Activated naive CD4-positive, alpha-beta T cell (primary cell): ENCODE data around the gene TMTC2.

Experiments used
- DNase-seq, 4 experiments: peaks; one replicate each; lab custom pipeline; 2025; lab: John Stamatoyannopoulos, UW

Gene TMTC2

DNA sequence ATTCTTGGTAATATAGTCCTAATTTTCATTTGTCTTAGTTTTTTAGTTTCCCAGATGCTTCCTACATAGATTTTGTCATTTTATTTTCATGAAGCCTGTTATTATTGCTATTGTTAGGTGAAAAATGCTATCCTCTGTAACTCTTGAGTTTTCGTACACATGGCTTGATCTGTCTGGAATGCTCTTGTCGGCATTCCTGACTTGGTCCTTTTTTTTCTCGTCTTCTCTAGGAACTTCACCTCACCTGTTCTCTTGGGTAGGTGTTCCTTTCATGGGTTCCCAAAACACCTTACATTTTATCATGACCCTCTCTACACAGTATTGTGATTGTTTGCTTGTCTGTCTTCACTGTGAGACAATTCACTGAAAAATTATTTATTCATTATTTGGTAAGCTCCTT is 267.4 kb downstream of the TMTC2 start:
- DNase-seq, result no peak

DNA sequence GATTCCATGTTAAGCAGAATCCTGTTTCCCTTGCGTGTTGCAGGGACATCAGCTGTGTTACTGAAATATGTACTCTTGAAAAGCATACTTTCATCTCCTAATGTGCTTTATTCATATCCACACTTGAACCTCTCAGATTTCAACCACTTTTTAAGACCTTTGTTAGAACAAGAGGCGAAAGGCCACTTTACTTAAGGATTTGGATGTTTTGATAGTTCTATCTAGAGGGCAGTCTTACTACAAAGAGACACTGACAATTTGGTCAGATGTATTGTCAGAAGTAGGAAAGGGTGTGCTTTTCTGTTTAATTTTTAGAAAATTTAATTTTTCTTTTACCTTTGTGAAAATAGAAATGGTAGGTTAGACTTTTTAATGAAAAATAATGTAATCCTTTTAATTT is 267.9 kb downstream of the TMTC2 start:
- no peak for DNase-seq

DNA sequence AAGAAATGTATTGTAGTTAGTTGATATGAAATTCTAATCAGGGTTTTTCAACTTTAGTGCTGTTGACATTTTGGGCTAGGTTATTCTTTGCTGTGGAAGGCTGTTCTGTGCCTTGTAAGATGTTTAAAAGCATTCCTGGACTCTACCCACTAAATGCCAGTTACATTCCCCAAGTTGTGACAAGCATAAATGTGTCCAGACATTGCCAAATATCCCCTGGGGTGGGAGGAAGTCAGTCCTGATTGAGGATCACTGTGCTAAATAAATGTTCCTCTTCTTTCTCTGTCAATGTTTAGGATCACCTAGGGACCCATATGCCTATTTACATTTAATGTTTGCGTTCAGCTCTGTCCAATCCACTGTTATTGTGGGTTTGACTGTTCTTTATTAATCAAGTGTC is 268.3 kb downstream of the TMTC2 start:
- no peak for DNase-seq

DNA sequence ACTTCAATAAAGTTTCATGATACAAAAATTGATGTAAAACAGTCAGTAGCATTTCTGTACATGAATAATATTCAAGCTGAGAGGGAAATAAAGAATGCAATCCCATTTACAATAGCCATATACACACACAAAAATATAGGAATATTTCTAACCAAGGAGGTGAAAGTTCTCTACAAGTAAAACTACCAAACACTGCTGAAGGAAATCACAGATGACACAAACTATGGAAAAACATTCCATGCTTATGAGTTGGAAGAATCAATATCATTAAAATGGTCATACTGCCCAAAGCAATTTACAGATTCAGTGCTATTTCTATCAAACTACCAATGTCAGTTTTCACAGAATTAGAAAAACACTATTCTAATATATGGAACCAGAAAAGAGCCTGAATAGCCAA is 272.3 kb downstream of the TMTC2 start:
- DNase-seq, result no peak

DNA sequence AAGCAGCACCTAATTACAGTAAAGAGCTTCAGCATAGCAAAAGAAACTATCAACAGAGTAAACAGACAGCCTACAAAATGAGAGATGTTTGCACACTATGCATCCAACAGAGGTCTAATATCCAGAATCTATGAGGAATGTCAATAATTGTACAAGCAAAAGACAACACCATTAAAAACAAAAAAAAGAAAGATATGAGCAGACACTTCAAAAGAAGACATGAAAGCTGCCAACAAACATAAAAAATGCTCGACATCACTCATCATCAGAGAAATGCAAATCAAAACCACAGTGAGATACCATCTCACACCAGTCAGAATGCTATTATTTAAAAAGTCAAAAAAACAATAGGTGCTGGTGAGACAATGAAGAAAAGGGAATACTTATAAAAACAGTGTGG is 273.1 kb downstream of the TMTC2 start:
- no peak for DNase-seq

DNA sequence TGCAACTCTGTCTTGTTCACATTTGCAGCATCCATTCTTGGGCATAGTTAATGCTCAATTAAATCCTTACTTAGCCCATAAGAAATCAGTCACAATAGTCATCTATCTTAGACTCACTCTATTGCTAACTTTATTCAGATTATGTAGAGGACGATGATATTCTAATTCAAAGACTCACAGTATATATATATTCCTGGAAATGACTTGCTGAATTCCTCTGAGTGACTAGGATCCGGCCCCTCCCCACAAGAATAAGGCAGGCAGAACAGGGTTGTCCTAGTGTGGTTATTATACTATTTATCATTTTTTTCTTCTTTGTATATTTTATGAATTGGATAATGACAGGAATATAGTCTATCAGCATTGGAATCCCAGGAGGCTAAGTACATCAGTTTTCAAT is 275.1 kb downstream of the TMTC2 start:
- DNase-seq, result no peak

DNA sequence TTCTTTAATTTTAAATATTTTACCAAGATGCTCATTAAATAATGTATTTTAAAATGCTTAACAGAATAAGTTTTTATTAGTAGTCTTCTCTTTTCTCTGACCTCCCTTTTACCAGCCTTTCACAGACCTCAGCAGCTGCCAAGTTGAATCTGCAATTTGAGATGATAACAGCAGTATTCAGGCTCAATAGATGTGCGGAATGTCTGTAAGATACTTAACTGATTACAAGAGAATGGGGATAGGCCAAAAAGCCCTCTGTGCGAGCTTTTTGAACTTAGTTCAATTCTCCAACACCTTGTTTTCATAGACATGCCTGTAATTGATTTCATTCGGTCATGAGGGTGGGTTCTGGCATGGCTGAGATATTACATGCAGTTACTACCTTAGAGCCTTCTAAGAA is 277.2 kb downstream of the TMTC2 start:
- DNase-seq, result no peak

DNA sequence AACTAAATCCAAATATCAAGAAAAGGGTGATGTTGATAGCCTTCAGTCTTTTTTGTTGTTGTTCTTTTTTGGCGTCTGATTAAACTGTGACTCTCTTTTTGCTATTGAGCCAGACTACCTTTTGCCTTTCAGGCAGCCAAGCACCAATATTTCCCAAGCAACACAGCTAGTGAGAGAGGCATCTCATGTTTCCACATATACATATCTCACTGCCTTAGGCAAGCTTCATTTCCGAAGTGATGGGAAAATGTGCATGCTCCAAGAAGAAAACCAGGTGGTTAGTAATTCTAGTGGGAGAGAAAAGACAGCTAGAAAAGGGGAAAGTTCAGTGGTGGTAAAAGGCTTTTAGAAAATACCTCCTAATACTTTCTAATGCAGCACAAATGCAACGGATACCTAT is 277.7 kb downstream of the TMTC2 start:
- no peak for DNase-seq

DNA sequence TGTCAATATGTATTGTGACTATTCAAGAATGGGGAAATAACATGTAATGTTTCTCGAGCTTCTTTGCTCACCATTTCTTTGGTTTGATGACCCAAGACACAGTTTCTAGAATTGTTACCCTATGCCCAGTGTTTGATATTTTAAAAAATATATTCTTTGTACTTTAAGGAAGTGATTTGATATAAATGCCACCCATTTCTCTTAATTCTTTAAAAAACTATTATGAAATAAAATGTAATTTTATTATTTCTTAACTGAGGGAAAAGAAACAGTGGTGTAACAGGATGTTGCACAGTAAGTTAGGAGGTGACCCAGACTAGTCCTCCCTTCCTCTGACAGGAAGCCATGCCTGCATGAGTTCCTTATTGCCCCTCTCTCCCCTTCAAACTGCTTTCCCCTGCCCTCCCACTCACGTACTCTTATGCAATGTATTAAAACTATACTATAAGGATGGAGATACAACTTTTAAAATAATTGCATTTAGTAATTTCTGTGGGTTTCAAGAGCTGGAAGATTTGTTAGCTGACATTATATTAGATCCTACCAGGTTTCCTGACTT is 279.4 kb downstream of the TMTC2 start:
- no peak for DNase-seq

DNA sequence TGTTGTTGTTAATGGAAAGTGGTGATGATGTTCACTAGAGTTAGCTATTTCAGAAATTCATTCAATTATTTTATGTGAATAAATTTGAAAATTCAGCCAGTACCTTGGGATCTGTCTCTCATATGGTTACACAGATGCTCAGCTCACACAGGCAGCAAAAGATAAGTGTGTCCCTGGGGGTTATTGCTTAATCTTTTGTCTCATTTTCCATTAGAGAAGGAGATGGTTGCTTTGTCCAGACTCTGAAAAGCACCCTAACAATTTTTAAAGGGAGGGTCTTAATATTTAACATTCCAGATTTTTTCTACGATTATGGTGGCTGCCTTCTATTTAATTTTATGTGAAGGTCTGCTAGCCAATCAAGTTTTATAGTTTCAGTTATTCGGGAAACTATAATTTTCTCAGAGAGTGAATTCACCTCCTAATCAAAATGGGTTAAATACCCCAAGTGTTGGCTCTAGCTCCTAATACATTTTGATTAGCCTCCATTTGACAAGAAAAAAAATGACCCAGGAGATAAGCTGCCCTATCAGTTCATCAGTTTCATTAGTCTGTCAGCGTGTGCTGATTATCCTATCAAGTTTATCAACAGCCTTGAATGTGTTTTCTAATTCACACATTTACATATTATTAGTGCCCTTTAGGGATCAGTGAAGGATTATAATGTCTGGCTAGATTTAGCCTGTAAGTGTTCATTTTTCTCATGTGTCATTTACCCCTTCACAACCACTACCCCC is 282.1 kb downstream of the TMTC2 start:
- no peak for DNase-seq

DNA sequence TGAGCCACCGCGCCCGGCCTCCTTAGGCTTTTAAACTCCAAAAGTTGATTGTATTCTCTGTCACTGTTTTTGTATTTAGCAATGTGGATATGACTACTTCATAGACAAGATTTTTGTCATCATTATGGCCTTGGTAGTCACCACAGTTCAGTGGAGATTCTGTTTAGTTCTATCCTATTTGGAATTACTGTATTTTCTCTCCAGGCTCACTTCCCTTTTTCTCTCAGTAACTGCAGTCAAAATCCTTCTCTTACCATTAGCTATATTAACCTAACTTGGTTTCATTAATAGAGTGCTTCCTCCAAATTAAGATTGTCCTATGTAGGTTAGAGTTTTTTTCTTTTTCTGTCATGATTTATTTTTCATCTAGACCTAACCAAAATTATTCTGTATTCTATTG is 283.9 kb downstream of the TMTC2 start:
- DNase-seq, result no peak

DNA sequence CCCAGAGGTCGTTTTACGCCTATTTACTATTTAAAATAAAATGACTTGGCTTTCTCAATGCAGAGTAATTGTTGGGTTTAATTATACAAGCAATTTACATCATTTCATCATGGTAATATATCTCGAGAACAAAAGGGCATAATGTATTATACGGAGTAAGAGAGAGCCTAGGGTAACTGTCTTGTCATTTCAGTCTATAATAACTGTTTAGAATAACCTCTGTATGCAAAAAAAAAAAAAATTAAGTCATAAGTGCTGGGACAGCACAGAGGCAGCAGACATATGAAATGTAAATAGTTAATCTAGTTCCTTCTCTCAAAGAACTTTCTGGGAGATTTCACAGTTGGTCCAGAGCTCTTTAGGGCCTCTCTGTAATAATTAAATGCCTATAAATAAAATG is 284.9 kb downstream of the TMTC2 start:
- no peak for DNase-seq

DNA sequence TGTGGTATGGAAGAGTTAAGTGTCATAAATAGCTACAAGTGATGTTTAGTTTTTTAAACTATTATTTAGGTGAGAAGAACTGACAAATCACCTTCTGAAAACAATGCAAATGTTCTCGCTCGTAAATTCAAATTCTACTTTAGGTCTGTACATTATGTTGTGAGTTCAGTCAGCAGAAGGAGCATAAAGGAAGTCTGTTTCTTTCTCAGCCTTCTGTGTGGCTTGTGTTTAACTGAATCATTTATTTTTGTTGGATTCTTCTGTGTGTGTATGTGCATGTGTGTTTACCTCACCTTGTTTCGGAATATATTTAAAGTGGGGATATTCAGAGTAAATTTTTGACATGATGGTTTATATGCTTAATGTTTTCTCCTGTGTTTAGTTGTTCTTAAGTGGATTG is 285.9 kb downstream of the TMTC2 start:
- DNase-seq, result no peak

DNA sequence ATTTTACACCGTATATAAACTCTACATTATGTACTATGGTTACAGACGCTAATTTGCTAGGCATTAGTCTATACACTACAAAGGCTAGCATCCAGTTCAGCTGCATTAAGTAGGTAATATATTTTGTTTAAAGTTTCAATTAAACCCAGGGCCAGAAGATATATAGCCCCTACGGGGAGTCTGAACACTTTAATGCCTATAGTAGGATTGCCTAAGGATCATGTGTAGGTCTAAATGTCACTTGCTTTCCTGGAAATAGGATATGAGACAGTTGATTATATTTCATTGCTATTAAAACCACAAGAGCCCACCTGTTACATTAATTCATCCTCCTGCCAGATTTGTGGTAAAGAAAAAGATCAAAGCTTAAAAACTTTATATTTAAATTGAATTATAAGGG is 286.9 kb downstream of the TMTC2 start:
- DNase-seq, result no peak

DNA sequence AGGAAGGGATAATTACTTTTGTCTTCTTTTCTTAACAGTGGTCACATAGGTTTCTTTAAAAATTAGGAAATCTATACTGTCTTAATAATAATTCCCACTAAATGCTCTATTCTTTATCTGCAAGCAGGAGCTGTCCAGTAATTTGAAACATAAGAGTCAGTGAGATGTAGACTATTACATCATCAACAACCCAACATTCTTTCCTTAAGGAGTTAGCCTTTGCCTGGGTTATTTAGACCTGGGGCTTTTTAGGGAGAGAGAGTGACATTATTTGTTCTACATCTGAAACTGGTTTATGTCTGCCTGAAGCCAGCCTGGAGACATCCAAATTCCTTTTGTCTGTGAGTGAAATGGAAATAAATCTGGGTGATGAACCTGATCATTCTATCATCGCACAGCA is 294.4 kb downstream of the TMTC2 start:
- no peak for DNase-seq

DNA sequence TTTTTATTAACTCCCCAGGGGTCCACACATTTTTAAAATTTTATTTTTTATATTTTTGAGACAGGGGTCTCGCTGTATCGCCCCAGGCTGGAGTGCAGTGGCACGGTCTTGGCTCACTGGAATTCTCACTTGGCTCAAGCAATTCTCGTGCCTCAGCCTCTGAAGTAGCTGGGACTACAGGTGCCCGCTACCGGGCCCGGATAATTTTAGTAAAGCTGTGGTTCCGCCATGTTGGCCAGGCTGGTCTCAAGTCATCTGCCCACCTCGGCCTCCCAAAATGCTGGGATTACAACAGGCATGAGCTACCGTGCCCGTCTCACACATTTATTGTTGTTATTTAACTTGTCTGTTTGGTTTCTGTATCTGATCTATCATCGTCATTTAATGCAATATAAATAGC is 307.4 kb downstream of the TMTC2 start:
- DNase-seq, result no peak

DNA sequence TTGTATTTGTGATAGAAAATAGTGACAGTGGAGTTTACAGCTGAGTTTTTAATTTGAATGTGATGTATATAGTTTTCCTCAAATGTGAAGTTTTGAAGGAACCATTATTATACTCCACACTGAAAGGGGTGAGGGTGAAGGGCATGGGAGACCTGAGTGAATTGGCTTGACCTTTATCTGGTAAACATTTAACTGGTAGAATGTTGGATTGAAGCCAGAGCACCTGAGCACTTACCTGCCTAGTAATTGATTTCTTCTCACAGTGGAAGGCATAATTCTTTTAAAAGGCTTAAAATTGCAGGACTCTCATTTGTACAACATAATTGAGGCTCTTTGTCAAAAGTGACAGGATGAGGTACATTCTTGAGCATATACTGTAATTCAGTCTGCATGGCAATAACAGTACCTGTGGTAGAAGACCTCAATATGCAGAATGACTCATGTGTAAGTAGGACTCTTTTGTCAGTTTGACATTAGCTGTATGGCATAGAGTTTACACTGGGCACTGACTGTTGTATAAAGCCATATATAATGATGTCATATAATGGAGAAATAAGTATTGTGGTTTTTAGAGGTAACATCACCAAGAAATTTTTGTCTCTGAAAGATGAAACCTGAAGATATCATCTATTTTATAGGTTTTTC is 309.6 kb downstream of the TMTC2 start:
- DNase-seq, result no peak

DNA sequence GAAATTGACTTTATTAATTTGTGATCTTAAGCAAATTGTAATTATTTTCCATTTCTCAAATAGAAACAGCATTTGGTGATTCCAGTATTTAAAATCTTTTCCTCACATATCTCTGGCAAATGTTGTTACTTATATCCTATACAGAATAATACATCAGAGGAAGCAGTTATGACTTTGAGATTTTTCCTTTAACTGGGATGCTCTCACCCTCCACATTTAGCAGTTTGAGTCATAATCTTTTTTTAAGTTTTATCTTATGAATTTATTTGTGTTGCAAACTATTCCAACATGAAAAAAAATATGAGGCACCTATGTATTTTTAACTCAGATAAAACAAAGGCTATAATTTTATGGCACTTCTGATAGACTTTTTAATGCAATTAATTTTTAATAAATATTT is 311.8 kb downstream of the TMTC2 start:
- no peak for DNase-seq

DNA sequence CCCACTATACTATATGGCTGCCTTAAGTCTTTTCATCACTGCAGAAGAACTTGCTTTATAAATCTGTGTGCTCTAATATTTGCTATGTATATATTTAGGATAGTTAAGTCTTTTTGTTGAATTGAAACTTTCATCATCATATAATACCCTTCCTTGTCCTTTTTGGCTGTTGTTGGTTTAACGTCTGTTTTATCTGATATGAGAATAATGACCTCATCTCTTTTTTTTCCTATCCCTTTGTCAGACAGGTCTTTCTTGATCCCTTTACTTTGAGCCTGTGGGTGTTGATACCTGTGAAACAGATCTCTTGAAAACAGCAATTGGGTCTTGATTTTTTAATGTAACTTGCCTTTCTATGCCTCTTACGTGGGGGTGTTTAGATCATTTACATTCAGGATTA is 316.3 kb downstream of the TMTC2 start:
- DNase-seq, result no peak

DNA sequence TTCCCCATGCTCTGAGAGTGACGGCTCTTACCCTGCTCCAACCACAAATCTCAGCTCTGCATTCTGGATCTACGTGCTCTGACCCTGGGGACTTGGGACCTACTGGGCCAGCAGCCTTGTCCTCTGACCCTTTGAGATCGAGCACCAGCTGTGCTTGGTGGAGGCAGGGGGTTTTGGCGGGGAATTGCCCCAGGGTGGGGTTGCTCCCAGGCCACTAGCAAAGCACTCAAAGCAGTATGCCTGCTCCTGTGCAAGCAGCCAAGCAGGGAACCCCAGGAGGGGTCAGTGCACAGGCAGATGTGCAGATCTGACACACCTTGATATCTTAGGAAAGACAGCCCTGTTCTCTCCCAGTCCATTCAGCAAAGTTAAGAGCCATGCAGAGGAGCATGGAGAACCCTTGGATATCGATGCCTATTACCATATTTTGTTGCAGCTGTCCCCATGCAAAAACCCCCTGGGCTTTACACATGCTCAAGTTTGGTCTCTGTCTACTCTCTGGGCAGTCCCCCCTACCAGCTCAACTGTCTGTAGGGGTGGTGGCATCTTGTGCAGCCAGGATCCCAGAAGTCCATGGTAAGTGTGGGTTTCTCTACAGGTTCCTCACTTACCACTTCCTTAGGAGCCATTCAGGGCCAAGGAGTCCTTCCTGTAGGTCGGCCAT is 319.0 kb downstream of the TMTC2 start:
- DNase-seq, result no peak

DNA sequence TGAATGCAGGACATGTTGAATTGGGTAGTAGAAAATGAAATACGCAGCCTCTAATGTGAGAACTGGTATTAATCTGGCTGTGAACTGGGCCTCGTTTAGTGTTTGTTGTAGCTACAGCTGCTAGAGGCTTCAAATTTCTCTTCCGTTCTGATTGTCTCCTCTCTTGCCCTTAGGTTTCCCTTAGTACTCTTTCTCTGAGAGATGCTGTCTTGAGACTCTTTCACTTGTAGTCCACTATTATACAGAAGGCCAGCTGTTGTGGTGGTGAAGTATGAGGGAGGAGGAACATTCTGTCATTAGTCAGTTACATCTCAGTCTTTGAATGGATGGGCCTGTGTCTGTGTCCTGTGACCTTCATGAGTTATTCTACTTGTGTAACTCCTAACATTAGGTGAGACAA is 322.0 kb downstream of the TMTC2 start:
- DNase-seq, result no peak

DNA sequence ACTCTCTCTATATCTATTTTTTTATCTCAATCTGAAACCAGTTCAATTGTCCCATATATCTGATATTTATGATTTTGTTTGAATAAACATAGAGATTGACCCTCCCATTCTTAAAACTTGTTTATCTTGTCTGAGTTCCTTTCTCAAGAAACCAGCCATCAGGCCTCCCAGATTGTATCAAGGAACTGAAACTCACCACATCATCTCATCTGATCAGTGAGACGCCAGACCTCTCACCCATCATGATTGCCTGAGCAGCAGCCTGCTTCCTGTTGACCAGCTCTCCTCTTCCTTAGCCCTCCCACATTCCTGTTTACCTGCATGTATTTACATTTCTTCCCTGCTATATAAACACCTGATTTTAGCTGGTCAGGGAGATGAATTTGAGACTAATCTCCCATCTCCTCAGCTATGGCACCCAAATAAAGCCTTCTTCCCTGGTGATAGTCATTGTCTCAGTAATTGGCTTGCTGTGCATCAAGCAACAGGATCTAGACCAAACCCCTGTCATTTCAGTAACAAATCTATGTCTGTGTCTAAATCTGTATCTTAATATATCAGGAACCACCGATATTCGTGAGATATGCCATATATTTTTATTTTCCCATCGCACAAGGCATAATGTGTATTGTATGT is 323.6 kb downstream of the TMTC2 start:
- no peak for DNase-seq
